Transverse colon (tissue), 4 donors: ENCODE results near the gene SHQ1.

Source experiments
- CTCF ChIP-seq, 5 experiments: fragments of 200-600 bp in 3 of 5; fragments of 450-650 bp in 2 of 5; sonication (generic) in 3 of 5; IDR thresholded peaks; 1 replicate in 2 of 5; 2 replicates in 3 of 5; pipeline ENCODE4 v1.5.1; 2016 to 2017; ENCODE audit warnings: antibody characterized with exemption in 5 of 5, inconsistent platforms in 3 of 5, mild to moderate bottlenecking in 2 of 5, moderate library complexity in 1 of 5
- EP300 ChIP-seq: sonication (generic); formaldehyde crosslinking; IDR thresholded peaks from one replicate; pipeline ENCODE4 v1.6.1; 2017; ENCODE audit warnings: antibody characterized with exemption, low read depth
- POLR2A ChIP-seq: fragments of 450-650 bp; IDR thresholded peaks from one replicate; pipeline ENCODE4 v1.6.1; 2016; ENCODE audit warnings: antibody characterized with exemption, mild to moderate bottlenecking, moderate library complexity
- POLR2AphosphoS5 ChIP-seq, 3 donors: sonication (generic); formaldehyde crosslinking; IDR thresholded peaks; one replicate each; pipeline ENCODE4 v1.6.1; 2016; ENCODE audit warnings: antibody characterized with exemption in 3 of 3

- no peak for TF ChIP-seq POLR2A
- TF ChIP-seq CTCF (IDR thresholded peaks at IDR 0.05): no peak
- TF ChIP-seq EP300: no peak
- TF ChIP-seq POLR2AphosphoS5 (IDR thresholded peaks at IDR 0.05): no peak
These were observed 139.8 kb downstream of the SHQ1 start for GRCh38 chr3:72708441-72708840.
